Fibroblast of lung (primary cell): ENCODE results near the gene SMPD3. TPM values are rescaled to one million over a fixed set of nuclear protein-coding genes. Genes with fewer than 3 reads are reported as not detected.

Source experiments
- DNase-seq, 2 donors: peaks; one replicate each; pipeline versions ENCODE4 v3.0.0 to v3.0.0-alpha.2; 2010; ENCODE audit warnings: low read depth in 2 of 2
- H2AFZ ChIP-seq: 2 replicates; pipeline ENCODE4 v1.5.1; 2012; ENCODE audit warnings: low read length, control low read depth, inconsistent platforms
- H3K27ac ChIP-seq: 2 replicates; pipeline ENCODE4 v1.5.1; 2011; ENCODE audit warnings: low read length, control low read depth; ENCODE audit not compliant: insufficient read depth
- H3K27me3 ChIP-seq: 2 replicates; pipeline ENCODE4 v1.5.1; 2011; ENCODE audit warnings: mild to moderate bottlenecking, low read length; ENCODE audit not compliant: control insufficient read depth, insufficient read depth
- H3K36me3 ChIP-seq: 2 replicates; pipeline ENCODE4 v1.5.1; 2011; ENCODE audit warnings: low read length; ENCODE audit not compliant: control insufficient read depth, insufficient read depth
- H3K4me1 ChIP-seq: 2 replicates; pipeline ENCODE4 v1.5.1; 2011; ENCODE audit warnings: low read length; ENCODE audit not compliant: control insufficient read depth, insufficient read depth; ENCODE audit errors: extremely low read depth
- H3K4me2 ChIP-seq: 2 replicates; pipeline ENCODE4 v1.5.1; 2011; ENCODE audit warnings: low read length, control low read depth; ENCODE audit not compliant: insufficient read depth; ENCODE audit errors: extremely low read depth
- H3K4me3 ChIP-seq, 4 experiments: fragments of 200-600 bp in 1 of 4; sonication (generic) in 1 of 4; replicated peaks in 1 of 4; 2 replicates each; pipeline ENCODE4 v1.5.1; 2011 to 2016; ENCODE audit warnings: low read length in 4 of 4, low read depth in 3 of 4, mild to moderate bottlenecking in 3 of 4, control low read depth in 2 of 4, inconsistent platforms in 1 of 4, mixed read lengths in 1 of 4; ENCODE audit not compliant: insufficient read depth in 1 of 4; ENCODE audit errors: control extremely low read depth in 1 of 4
- H3K79me2 ChIP-seq: 2 replicates; pipeline ENCODE4 v1.5.1; 2012; ENCODE audit warnings: mild to moderate bottlenecking, low read length, inconsistent platforms; ENCODE audit not compliant: control insufficient read depth, insufficient read depth
- H3K9ac ChIP-seq: 2 replicates; pipeline ENCODE4 v1.5.1; 2011; ENCODE audit warnings: mild to moderate bottlenecking, low read length, control low read depth; ENCODE audit not compliant: insufficient read depth
- H3K9me3 ChIP-seq: 2 replicates; pipeline ENCODE4 v1.5.1; 2012; ENCODE audit warnings: low read depth, low read length; ENCODE audit not compliant: control insufficient read depth, insufficient read depth
- H4K20me1 ChIP-seq: 2 replicates; pipeline ENCODE4 v1.5.1; 2011; ENCODE audit warnings: low read length; ENCODE audit not compliant: control insufficient read depth, insufficient read depth; ENCODE audit errors: extremely low read depth
- EZH2 ChIP-seq: IDR thresholded peaks from 2 replicates; pipeline ENCODE4 v1.5.1; 2012; ENCODE audit warnings: low read length, control low read depth, mild to moderate bottlenecking; ENCODE audit errors: missing control alignments
- polyA plus RNA-seq, 2 donors: library from polyadenylated mRNA; depleted of rRNA in 1 of 2; stranded (reverse) in 1 of 2; unstranded in 1 of 2; fragments of >200 nt; gene quantifications; 2 replicates each; pipeline ENCODE4 v1.2.1, GENCODE V29; 2011 to 2012; ENCODE audit warnings: missing spikeins in 1 of 2
- total RNA-seq: library from RNA; depleted of rRNA; stranded (reverse); fragments of >200 nt; gene quantifications from 2 replicates; pipeline ENCODE4 v1.2.1, GENCODE V29; 2014
- TF ChIP-seq, protein P1 (sequence below), 2 donors: IDR thresholded peaks in 1 of 2; conservative IDR thresholded peaks in 1 of 2; 1 replicate in 1 of 2; 2 replicates in 1 of 2; pipeline ENCODE4 v1.5.1; 2011 to 2012; ENCODE audit warnings: low read length in 2 of 2, control low read depth in 1 of 2, inconsistent platforms in 1 of 2, low read depth in 1 of 2, mild to moderate bottlenecking in 1 of 2

Gene SMPD3
- total and polyA plus RNA-seq, 2 donors (not counting 1 experiment from before 2014, with no cell fraction given): under 0.01 to 0.08 TPM

DNA sequence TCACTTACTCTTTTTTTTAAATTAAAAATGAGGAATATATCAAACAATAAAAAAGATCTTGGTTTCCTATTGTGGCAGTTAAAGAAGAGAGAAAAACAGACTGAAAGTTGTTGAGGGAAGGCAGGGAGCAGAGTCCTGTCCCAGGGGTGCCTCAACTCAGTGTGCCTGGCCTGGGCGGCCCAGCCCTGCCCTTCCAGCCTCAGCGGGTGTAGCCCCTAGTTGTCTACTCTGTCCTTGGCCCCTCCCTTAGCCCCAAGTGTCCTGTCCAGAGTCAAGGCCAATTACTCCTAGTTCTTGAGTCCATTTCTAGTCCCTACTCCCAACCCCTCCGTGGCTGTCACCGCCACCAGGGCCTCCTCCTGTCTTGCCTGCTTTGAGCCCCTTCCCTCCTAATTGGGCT, 52.5 kb downstream of the SMPD3 start:
- H3K36me3 ChIP-seq: no peaks in the 10 kb centered on the region
- TF ChIP-seq, protein P1, sequence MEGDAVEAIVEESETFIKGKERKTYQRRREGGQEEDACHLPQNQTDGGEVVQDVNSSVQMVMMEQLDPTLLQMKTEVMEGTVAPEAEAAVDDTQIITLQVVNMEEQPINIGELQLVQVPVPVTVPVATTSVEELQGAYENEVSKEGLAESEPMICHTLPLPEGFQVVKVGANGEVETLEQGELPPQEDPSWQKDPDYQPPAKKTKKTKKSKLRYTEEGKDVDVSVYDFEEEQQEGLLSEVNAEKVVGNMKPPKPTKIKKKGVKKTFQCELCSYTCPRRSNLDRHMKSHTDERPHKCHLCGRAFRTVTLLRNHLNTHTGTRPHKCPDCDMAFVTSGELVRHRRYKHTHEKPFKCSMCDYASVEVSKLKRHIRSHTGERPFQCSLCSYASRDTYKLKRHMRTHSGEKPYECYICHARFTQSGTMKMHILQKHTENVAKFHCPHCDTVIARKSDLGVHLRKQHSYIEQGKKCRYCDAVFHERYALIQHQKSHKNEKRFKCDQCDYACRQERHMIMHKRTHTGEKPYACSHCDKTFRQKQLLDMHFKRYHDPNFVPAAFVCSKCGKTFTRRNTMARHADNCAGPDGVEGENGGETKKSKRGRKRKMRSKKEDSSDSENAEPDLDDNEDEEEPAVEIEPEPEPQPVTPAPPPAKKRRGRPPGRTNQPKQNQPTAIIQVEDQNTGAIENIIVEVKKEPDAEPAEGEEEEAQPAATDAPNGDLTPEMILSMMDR (conservative IDR thresholded peaks at IDR 0.05 in 1 of 2, IDR thresholded peaks at IDR 0.05 in 1 of 2; ENCODE audit: low read depth in 1 of 2, low read length in 2 of 2): no peak
- TF ChIP-seq EZH2: no peak
- no peak overlapping the region for H3K4me3 ChIP-seq
- H3K9ac ChIP-seq: no peak overlapping the region
- no peaks in the 10 kb centered on the region for H4K20me1 ChIP-seq
- no peaks in the 10 kb centered on the region for H3K27me3 ChIP-seq
- H3K4me2 ChIP-seq: no peak overlapping the region
- H3K9me3 ChIP-seq: no peaks in the 10 kb centered on the region
- H2AFZ ChIP-seq: no peak overlapping the region
- no peaks in the 10 kb centered on the region for H3K79me2 ChIP-seq
- H3K4me1 ChIP-seq: no peaks in the 10 kb centered on the region
- no peak overlapping the region for H3K27ac ChIP-seq
- no peak for DNase-seq

DNA sequence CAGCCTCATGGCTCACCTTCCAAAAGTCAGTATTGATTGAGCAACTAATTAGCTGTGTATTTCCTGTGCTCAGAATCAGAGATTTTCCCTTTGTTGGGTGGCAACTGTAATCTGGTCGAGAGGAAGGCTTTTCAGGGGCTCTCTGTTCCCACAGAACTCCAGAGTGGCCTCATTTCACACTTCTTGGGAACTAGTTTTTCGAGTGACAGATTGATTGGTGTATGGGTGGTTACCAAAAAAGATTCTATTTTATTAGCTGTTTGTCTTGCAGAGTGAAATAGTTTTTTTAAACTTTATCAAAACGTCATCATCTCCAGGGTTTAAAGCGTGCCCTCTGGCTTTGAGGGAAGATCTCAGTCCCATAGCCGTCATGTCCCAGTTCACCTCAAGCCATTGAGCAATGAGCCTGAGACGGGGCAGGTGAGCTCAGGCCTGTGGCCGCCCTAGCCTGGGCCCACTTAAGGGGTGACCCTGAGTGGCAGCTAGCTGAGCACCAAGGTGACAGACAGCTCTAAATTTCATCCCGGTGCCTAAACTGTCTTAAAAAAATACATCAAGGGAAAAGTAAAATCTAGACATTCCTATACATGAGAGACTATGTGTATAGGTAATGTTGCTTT, 53.0 kb downstream of the SMPD3 start:
- no peak overlapping the region for H3K4me3 ChIP-seq
- H3K9ac ChIP-seq: no peak overlapping the region
- H3K27me3 ChIP-seq: no peaks in the 10 kb centered on the region
- H3K36me3 ChIP-seq: no peaks in the 10 kb centered on the region
- no peak overlapping the region for H3K4me2 ChIP-seq
- H3K4me1 ChIP-seq: no peaks in the 10 kb centered on the region
- no peaks in the 10 kb centered on the region for H4K20me1 ChIP-seq
- no peak overlapping the region for H2AFZ ChIP-seq
- no peak for TF ChIP-seq EZH2
- TF ChIP-seq, protein P1 (conservative IDR thresholded peaks at IDR 0.05 in 1 of 2, IDR thresholded peaks at IDR 0.05 in 1 of 2; ENCODE audit: low read depth in 1 of 2, low read length in 2 of 2): no peak
- H3K79me2 ChIP-seq: no peaks in the 10 kb centered on the region
- no peak for DNase-seq
- H3K9me3 ChIP-seq: no peaks in the 10 kb centered on the region
- H3K27ac ChIP-seq: no peak overlapping the region

DNA sequence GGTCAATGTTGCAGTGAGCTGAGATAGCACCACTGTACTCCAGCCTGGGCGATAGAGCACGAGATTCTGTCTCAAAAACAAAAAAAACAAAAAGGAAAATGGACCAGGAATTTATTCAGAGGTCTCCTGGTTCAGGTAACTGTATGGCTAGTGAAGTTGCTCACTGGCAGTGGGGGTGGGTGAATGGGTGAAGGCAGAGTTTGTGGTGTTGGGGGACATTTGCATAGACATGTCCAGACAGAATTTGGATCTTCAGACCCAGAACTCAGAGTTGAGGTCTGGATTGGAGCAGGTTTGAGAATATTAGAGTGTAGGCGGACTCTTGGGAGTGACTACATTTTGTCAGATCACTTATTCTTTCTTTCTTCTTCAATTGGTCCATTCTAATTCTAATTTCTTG, 55.0 kb downstream of the SMPD3 start:
- no peak for DNase-seq
- Histone ChIP-seq H3K4me1 (no peaks in the 10 kb centered on the region), H3K4me2 (no peak overlapping the region), H3K36me3 (no peaks in the 10 kb centered on the region), H3K27ac (no peak overlapping the region), H3K79me2 (no peaks in the 10 kb centered on the region), H3K27me3 (no peaks in the 10 kb centered on the region), H4K20me1 (no peaks in the 10 kb centered on the region), H2AFZ (no peak overlapping the region), H3K9me3 (no peaks in the 10 kb centered on the region), H3K4me3 (no peak overlapping the region), H3K9ac (no peak overlapping the region)
- TF ChIP-seq, protein P1 (conservative IDR thresholded peaks at IDR 0.05 in 1 of 2, IDR thresholded peaks at IDR 0.05 in 1 of 2; ENCODE audit: low read depth in 1 of 2, low read length in 2 of 2): no peak
- TF ChIP-seq EZH2: no peak
